Mesenchymal stem cell (in vitro differentiated cells and primary cell): ENCODE results near the gene C20orf204.
A peak's percentile ranks its signal among the peaks of the same experiment; 100 is the strongest.

Source experiments
- DNase-seq: peaks from one replicate; pipeline ENCODE4 v3.0.0-alpha.2; 2013
- H2AFZ ChIP-seq: one replicate; pipeline ENCODE4 v1.6.1; 2013; ENCODE audit warnings: low read depth, mild to moderate bottlenecking, control low read depth, inconsistent platforms, low read length, moderate library complexity
- H2AK5ac ChIP-seq: 2 replicates; pipeline ENCODE4 v1.6.1; 2013; ENCODE audit warnings: low read length, moderate library complexity, mild to moderate bottlenecking, inconsistent platforms; ENCODE audit not compliant: severe bottlenecking
- H2BK120ac ChIP-seq: one replicate; pipeline ENCODE4 v1.6.1; 2013; ENCODE audit warnings: low read depth, mild to moderate bottlenecking, inconsistent platforms, low read length, moderate library complexity
- H2BK12ac ChIP-seq, 2 experiments: one replicate each; pipeline ENCODE4 v1.6.1; 2013; ENCODE audit warnings: inconsistent platforms in 2 of 2, low read length in 2 of 2, mild to moderate bottlenecking in 2 of 2, moderate library complexity in 2 of 2, control low read depth in 1 of 2
- H2BK15ac ChIP-seq: one replicate; pipeline ENCODE4 v1.6.1; 2013; ENCODE audit warnings: mild to moderate bottlenecking, low read depth, inconsistent platforms; ENCODE audit not compliant: poor library complexity, severe bottlenecking
- H2BK5ac ChIP-seq: 2 replicates; pipeline ENCODE4 v1.6.1; 2013; ENCODE audit warnings: low read depth, mild to moderate bottlenecking, low read length, control low read depth, inconsistent platforms; ENCODE audit not compliant: poor library complexity, severe bottlenecking
- H3K14ac ChIP-seq, 2 experiments: one replicate each; pipeline ENCODE4 v1.6.1; 2013; ENCODE audit warnings: inconsistent platforms in 2 of 2, low read length in 2 of 2, control low read depth in 1 of 2, mild to moderate bottlenecking in 1 of 2, moderate library complexity in 1 of 2
- H3K18ac ChIP-seq, 2 experiments: one replicate each; pipeline ENCODE4 v1.6.1; 2013; ENCODE audit warnings: inconsistent platforms in 2 of 2, low read length in 2 of 2, control low read depth in 1 of 2, low read depth in 1 of 2, mild to moderate bottlenecking in 1 of 2
- H3K23ac ChIP-seq, 2 experiments: one replicate each; pipeline ENCODE4 v1.6.1; 2013; ENCODE audit warnings: inconsistent platforms in 2 of 2, low read length in 2 of 2, mild to moderate bottlenecking in 2 of 2, moderate library complexity in 2 of 2, control low read depth in 1 of 2
- H3K27ac ChIP-seq: 2 replicates; pipeline ENCODE4 v1.5.1; 2013; ENCODE audit warnings: mild to moderate bottlenecking, moderate library complexity, low read length, control low read depth, inconsistent platforms; ENCODE audit not compliant: poor library complexity, severe bottlenecking
- H3K27me3 ChIP-seq, 2 experiments: 2 replicates each; pipeline versions ENCODE4 v1.6.1 to v1.7.0; 2013; ENCODE audit warnings: low read length in 2 of 2, mild to moderate bottlenecking in 2 of 2, moderate library complexity in 2 of 2, control low read depth in 1 of 2, inconsistent platforms in 1 of 2; ENCODE audit not compliant: control insufficient read depth in 1 of 2, insufficient read depth in 1 of 2
- H3K36me3 ChIP-seq, 2 experiments: 2 replicates each; pipeline versions ENCODE4 v1.6.1 to v1.7.0; 2013; ENCODE audit warnings: low read length in 2 of 2, control low read depth in 1 of 2, inconsistent platforms in 1 of 2, low read depth in 1 of 2, mild to moderate bottlenecking in 1 of 2; ENCODE audit not compliant: insufficient read depth in 2 of 2, control insufficient read depth in 1 of 2
- H3K4ac ChIP-seq, 2 experiments: one replicate each; pipeline ENCODE4 v1.6.1; 2013; ENCODE audit warnings: inconsistent platforms in 2 of 2, low read length in 2 of 2, mild to moderate bottlenecking in 2 of 2, moderate library complexity in 2 of 2, control low read depth in 1 of 2, low read depth in 1 of 2
- H3K4me1 ChIP-seq: 2 replicates; pipeline ENCODE4 v1.6.1; 2013; ENCODE audit warnings: low read depth, low read length, control low read depth; ENCODE audit not compliant: control insufficient read depth, insufficient read depth
- H3K4me2 ChIP-seq: 2 replicates; pipeline ENCODE4 v1.6.1; 2013; ENCODE audit warnings: low read length, mild to moderate bottlenecking, inconsistent platforms; ENCODE audit not compliant: poor library complexity, severe bottlenecking
- H3K4me3 ChIP-seq, 2 experiments: 2 replicates each; pipeline versions ENCODE4 v1.5.1 to v1.7.0; 2013; ENCODE audit warnings: low read length in 2 of 2, mild to moderate bottlenecking in 2 of 2, control low read depth in 1 of 2, low read depth in 1 of 2; ENCODE audit not compliant: insufficient read depth in 1 of 2
- H3K79me1 ChIP-seq: replicated peaks from 2 replicates; pipeline ENCODE4 v1.6.1; 2013; ENCODE audit warnings: mild to moderate bottlenecking, control low read depth, low read length, inconsistent platforms; ENCODE audit not compliant: poor library complexity, severe bottlenecking
- H3K9ac ChIP-seq: 2 replicates; pipeline ENCODE4 v1.7.0; 2013; ENCODE audit warnings: mild to moderate bottlenecking, low read length, moderate library complexity
- H3K9me3 ChIP-seq: 2 replicates; pipeline ENCODE4 v1.7.0; 2013; ENCODE audit warnings: mild to moderate bottlenecking, low read length; ENCODE audit not compliant: control insufficient read depth
- H4K8ac ChIP-seq: one replicate; pipeline ENCODE4 v1.6.1; 2013; ENCODE audit warnings: inconsistent platforms, mild to moderate bottlenecking, low read length, moderate library complexity
- H4K91ac ChIP-seq: one replicate; pipeline ENCODE4 v1.6.1; 2013; ENCODE audit warnings: mild to moderate bottlenecking, low read length, inconsistent platforms
- WGBS: methylation state at CpG from one replicate; pipeline ENCODE4 v1.1.7; 2013; ENCODE audit warnings: mixed read lengths; 5-methylcytosine and 5-hydroxymethylcytosine counted together

The C20orf204 gene

DNA sequence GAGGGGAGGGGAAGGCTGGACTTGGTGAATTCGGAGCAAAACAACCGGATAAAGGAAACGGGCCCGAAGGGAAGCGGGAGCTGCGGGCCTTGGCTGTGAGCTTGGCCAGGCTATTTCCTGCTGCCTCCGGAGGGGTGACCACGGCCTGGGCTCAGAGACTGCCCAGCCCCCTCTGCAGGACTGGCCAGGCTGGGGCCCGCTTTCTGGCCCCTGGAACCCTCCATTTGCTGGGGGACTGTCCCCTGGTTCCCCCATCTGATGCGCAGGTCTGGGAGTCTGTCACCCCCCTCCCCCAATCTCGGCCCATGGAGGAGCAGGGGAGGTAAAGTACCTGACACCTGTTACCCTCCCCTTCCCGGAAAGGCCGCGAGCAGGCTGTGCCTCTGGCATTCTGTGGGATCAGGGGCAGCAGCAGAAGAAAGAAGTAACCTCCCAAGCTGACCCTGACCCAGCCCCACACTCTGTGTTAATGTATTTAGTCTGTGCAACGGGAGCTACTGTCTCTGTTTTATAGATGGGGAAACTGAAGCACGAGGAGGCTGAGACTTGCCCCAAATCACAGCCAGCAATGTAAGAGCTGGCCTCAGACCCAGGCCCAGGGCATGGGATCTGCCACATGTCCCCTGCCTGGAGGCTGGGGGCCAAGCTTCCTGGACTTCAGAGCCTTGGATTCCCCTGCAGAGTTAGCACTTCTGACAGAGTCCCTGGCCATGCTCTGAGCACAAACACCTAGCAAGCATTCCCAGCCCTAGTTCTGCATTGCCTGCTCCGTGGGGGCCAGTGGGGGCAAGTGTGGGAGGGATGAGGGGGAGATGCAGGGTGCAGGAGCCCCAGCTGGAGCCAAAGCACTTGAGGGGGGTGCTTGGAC, 3.5 kb downstream of the C20orf204 start:
- Histone ChIP-seq H2BK5ac (no peak overlapping the region), H2AK5ac (no peak overlapping the region), H2BK120ac (peak overlapping the region; percentile 52), H2BK15ac (no peak overlapping the region), H3K4ac (no peak overlapping the region), H3K23ac (no peak overlapping the region), H4K8ac (peak overlapping the region; percentile 35), H4K91ac (no peak overlapping the region), H3K27me3 (peaks cover 35 to 58% of the 10 kb centered on the region in 2 experiments), H3K27ac (no peak overlapping the region), H2BK12ac (no peak overlapping the region), H3K4me3 (peak overlapping the region in 1 of 2 experiments; percentile 51), H3K4me1 (peaks cover 47% of the 10 kb centered on the region), H3K14ac (no peak overlapping the region), H3K18ac (no peak overlapping the region), H3K4me2 (peak overlapping the region; percentile 88), H2AFZ (no peak overlapping the region), H3K36me3 (peaks cover 9 to 19% of the 10 kb centered on the region in 2 experiments), H3K79me1 (no peaks in the 10 kb centered on the region), H3K9ac (no peak overlapping the region), H3K9me3 (no peaks in the 10 kb centered on the region)
- no peak for DNase-seq
- 16% methylated on average over 16 of the region's 17 CpGs for WGBS

DNA sequence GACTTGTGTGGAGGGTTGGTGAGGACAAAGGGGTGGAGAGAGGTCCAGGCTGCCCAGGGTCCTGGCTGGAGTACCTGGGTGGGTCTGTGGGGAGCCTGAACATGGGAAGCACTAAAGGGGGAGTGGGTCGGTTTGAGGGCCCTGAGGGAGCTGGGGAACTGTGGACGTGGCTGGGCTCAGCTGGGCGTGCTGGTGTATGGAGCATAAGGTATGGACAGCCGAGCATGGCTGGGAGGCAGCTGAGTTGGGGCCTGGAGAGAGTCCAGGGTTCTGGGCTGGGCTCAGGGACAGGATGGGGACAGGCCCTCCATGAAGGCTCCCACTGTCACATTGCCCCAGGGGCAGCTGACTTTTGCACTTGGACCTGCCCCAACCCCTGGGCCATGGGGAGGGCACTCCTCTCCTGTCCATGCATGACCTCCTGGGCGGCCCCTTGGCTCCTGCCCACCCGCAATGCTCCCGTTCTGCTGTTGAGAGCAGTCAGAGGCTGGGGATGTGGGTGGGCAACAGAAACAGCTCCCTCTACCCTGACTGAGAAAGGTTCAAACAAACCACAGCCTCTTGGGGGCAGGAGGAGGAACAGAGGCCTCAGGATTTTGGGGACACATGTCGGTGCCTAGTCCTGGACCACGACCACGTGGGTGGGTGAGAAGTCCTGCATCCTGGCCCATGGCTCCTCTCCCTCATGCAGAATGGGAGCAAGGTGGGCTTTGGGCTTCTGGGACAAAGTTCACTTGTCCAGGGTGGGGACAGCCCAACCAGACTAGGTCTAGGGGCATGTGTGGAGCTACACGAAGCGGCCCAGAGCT, 4.5 kb downstream of the C20orf204 start:
- Histone ChIP-seq H3K9ac (no peak overlapping the region), H4K8ac (no peak overlapping the region), H3K27ac (no peak overlapping the region), H3K14ac (no peak overlapping the region), H3K4me1 (peaks cover 56% of the 10 kb centered on the region), H2AK5ac (no peak overlapping the region), H3K4me3 (no peak overlapping the region), H3K23ac (peak overlapping the region in 1 of 2 experiments; percentile 60), H3K79me1 (no peaks in the 10 kb centered on the region), H3K36me3 (peaks cover under 1 to 10% of the 10 kb centered on the region in 2 experiments), H2AFZ (no peak overlapping the region), H2BK15ac (no peak overlapping the region), H2BK12ac (no peak overlapping the region), H3K4ac (no peak overlapping the region), H3K9me3 (no peaks in the 10 kb centered on the region), H2BK5ac (no peak overlapping the region), H4K91ac (no peak overlapping the region), H3K18ac (no peak overlapping the region), H2BK120ac (no peak overlapping the region), H3K27me3 (peaks cover 35 to 63% of the 10 kb centered on the region in 2 experiments), H3K4me2 (no peak overlapping the region)
- WGBS: 79% methylated on average over 12 of the region's 12 CpGs
- no peak for DNase-seq

DNA sequence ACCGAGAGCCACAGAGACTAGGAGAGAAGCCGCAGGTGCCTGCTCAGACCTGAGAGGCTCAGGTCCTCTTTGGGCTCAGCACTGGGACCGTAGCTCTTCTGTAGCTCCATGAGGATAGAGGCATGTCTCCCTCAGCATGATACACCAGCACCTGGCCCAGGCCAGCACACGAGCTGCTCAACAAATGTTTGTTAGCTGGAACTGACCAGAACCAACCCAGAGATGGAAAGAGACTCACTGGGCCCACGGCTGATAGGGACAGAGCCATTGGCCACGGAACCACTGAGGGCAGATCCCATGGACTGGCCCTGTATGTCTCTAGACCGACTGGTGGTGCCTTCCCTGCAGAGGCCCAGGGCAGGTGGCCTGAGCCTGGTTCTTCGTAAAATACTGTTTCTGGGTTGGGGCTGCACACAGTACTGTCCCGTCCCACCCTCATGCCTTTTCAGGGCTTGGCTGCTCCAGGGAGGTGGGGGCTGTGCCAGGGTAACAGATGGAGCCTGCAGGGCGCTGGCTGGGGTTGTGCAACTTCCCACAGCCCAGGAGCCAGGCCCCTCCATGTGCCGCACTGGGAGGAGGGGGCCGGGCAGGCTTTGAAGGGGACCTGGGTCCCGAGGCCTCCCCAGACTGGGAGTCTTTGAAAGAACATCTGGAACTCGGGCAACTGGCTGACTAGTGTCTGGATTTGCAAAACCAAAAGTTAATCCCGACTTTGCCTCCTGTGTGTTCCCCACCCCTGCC, 5.2 kb downstream of the C20orf204 start:
- H3K23ac ChIP-seq: no peak overlapping the region
- H3K27ac ChIP-seq: no peak overlapping the region
- peaks cover 0 to 2% of the 10 kb centered on the region in 2 experiments for H3K36me3 ChIP-seq
- H4K91ac ChIP-seq: no peak overlapping the region
- H2AFZ ChIP-seq: no peak overlapping the region
- H3K4ac ChIP-seq: no peak overlapping the region
- H2BK15ac ChIP-seq: no peak overlapping the region
- H3K9me3 ChIP-seq: no peaks in the 10 kb centered on the region
- H3K4me2 ChIP-seq: no peak overlapping the region
- no peak overlapping the region for H2AK5ac ChIP-seq
- 74% methylated on average over 13 of the region's 15 CpGs for WGBS
- no peaks in the 10 kb centered on the region for H3K79me1 ChIP-seq
- no peak overlapping the region for H2BK120ac ChIP-seq
- peaks cover 54% of the 10 kb centered on the region for H3K4me1 ChIP-seq
- no peak overlapping the region for H2BK12ac ChIP-seq
- H2BK5ac ChIP-seq: no peak overlapping the region
- DNase-seq: no peak
- H3K18ac ChIP-seq: no peak overlapping the region
- no peak overlapping the region for H3K4me3 ChIP-seq
- H3K14ac ChIP-seq: no peak overlapping the region
- peaks cover 39 to 71% of the 10 kb centered on the region in 2 experiments for H3K27me3 ChIP-seq
- H3K9ac ChIP-seq: no peak overlapping the region
- H4K8ac ChIP-seq: no peak overlapping the region
